GM21786 (cell line): ENCODE data around the gene PCDH9.

Source experiments
- ATAC-seq: cut with Tn5 transposase; IDR thresholded peaks from one replicate; pipeline ENCODE4 v1.9.1; 2021; ENCODE audit not compliant: unreplicated experiment

Gene PCDH9

DNA sequence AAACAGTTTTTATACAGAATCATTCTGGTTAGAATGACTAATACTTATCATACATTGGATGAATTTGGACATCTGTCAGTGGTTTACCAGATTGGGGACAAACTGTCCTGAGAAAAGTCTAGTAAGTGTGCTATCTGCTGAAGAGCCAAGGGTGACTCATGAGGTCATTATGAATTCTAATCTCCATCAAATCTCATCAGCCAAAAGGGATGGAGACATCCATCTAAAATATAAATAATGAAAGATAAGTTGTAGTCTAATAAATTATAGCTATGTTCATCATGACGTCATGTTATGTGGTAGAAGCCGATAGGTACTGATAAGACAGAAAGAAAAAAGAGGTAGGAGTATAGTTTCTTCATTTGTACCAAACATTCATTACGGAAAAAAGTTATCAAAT is 804.4 kb downstream of the PCDH9 start:
- no peak for ATAC-seq

DNA sequence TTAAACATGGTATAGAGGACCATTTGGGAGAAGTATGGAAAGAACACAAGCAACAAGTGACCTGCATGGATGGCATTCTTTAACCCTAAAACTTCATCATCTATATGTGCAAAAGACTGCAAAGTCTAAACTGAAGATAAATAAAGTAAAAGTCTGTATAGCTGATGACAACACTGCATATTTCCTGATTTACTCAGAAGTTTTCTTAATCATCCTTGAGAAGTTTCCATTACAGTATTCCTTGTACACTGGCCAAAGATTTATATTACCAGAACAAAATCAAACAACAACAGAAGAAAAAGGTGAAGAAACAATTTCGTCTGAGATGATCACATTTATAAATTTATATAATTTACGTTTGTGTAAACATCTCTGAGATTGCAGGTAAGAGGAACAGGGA is 805.7 kb downstream of the PCDH9 start:
- no peak for ATAC-seq

DNA sequence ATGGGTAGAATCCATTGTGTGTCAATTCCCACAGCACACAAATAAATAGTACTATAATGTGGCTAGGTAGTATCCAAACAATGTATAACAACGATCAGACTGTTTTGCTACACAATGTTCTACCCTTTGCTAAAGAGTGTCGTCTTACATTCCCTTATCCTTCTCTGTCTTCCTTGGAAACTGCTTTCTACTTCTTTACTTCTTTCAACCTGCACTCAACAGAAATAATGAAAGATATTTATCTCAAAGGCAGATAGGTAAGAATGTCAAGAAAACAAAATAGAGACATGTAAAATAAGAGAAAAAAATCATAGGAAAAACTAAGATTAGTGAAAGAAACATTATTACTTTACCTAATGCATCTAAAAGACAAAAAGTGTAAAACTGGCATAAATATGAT is 814.7 kb downstream of the PCDH9 start:
- no peak for ATAC-seq

DNA sequence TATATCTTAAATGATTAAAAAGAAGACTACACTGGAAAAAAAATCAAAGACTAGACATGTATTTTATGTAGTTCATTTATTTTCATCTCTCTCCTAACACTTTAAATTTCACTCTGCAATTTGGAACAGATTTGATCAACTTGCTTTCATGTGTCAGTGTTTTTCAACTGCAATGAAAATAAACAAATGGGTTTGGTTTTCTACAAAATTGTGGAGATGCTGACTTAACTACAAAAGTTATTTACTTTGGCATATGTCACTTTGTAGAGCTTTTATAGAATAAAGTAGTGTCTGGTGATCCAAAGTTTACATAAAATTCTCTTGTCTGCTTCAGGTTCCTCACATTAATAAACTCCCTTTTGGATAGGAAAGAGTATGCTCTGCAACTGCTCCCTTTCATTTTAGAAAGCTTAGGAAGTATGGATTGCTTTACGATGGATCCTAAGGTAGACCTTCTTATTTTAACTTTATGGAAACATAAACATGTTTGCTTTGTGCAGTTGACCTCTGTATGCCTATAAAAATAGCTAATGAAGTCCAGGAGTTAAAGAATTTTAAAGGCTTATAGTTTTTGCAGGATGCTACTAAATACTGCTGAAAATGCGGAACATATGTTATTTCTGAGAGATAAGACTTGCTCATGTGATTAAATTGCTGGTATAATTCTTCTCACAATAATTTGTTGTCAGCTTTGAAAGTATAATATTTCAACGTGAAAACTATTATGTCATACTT is 815.9 kb downstream of the PCDH9 start:
- no peak for ATAC-seq

DNA sequence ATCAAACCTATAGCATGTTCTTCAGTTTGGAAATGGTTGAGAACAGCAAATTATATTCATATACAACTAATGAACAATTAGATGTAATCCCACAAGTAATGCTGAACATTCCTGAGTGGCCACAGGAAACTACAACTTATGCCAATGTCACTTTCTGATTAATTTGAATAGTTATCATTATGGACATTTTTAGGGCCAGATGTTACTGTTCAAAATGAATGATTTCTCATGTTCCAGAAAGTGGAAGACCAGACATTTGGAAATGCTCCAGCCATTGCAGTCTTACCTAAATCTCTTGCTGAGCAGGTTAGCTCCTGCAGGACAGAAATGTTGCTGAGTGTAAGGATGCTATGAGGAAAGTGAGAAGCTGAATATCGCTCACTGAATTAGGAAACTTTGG is 819.8 kb downstream of the PCDH9 start:
- no peak for ATAC-seq

DNA sequence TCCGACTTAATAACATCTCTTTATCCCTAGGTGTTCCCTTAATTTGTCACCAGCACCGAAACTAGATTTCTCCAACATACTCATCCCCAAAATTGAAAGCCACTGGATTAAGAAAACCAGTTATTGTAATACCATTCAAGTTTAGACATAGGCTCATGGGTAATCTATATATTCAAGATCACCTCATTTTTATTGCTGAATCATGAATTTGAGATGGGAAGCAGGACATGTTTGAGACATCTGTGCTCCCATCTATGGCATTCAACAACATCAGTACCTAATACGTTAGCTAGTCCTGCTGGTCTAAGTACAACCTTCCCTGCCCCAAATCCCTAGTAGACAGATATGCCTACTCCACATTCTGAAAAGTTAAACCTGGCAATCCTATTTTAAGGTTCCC is 820.6 kb downstream of the PCDH9 start:
- ATAC-seq = no peak

DNA sequence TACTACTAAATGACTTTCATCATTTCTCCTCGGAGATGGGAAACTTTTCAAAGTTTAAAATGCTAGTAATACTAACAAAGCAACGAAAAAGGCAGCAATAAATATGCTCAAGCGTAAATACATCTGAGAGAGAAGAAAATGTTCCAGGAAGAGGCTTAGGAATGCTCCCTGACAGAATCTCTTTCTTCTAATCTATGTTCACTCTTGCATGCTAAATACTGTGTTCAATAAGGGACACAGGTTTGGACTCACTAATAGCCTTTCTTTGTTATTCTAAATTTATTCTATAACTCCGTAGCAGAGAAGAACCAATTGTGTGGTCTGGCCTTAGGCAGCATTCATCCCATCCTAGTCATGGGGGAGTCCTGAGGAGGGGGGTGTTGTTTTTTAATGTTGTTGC is 823.0 kb downstream of the PCDH9 start:
- no peak for ATAC-seq

DNA sequence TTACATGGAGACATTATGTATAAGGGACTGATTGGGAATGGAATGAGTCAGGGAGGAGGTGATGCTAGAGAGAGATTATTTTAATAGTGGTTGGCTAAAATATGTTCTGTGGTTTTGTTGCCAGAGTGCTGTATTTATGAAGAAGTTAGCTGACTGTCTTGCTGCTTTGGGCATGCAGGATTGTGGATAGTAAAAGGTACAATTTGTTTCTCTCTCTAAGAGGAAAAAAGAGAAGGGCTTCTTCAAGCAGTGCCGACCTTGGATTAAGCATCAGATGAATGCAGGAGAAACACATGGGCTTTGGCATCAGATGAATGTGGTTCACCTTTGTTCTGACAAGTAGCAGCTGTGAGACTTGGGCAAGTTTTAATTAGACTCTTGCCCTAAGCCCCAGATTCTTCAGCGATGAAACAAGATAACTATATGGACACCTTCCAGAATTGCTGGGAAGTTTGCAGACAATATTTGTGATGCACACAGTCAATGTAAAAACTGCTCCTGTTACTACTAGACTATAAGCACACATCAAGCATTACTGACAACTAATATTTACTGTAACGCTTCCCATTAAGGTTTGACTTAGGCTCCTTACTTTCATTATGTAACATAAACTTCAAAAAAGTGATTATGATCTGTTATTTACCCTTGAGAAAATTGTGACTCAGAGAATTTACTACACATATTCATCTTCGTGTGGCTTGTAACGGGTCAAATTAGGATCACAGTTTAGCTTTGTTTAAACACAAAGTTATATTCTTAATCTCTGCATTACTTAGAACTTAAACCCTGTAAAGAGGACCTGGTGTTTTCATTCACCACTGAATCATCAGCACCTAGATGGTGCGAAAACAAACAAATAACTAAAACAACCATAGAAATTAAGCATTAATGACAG is 824.0 kb downstream of the PCDH9 start:
- ATAC-seq = no peak

DNA sequence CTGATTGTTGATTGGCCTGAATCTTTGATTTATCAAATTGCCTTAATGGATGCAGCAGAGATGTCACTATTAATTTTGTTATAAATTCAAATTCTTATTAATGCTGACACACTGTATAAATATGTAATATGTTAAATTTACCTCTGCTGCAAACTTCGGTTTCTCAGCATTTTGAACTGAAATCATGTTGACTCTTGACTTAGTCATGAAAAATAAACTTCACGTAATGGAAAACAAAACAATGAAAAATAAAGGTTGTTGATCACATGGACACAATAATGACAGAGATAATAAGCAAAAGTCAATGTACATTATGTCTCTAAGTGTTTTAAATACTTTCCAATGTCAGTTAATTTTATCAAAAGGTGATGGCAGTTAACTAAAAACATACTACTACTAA is 827.6 kb downstream of the PCDH9 start:
- ATAC-seq = no peak

DNA sequence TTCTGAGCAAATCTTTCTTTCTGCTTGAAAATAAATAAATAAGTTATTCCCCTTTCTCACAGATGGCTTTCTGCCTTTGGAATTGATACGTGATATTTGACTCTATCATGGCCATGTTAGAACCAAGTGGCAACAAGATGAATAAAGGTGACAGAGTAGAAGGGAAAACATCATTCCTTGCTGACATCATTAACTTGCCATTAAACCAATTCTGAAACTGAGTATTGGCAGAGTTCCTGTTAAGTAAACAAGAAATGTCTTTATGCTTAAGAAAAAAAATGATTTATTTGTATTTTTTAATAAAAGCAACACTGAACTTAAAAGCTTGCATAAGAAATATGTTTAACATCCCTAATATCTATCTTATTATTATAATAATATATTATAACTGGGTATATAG is 828.1 kb downstream of the PCDH9 start:
- no peak for ATAC-seq

DNA sequence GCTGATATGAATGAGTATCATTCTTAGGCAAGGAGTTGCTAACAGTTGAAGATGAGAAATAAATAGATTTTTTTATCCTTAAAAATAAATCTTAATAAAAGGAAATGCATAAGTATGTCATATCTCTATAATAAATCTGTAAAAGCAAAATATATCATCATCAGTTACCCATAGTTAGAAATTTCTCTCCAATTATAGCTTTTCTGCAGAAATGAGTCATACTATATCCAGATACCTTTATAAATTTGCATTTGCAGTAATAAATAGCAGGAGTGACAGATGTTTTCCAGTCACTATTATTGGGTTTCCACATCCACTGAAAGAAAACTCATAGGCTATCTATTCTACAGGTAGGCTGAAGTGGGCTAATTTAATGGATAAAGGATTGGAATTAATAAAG is 829.8 kb downstream of the PCDH9 start:
- ATAC-seq = no peak

DNA sequence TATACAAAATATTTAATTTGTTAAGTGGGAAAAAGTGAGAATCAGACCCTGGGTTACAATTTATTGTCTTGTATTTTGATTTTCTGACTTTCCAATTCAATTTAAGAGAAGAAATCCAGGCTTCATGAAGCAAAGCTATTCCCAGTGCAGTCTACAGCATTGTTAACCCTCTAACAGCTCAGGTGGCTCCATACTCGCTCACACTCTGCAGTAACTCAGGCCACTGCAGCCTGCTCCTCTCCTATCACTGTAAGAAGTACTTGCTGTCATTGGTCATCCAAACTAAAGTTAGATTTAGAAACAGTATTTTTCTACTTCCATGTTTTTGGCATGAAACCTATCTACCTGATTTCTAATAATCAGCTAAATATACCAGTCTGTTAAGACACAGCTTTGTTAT is 830.3 kb downstream of the PCDH9 start:
- ATAC-seq = no peak

DNA sequence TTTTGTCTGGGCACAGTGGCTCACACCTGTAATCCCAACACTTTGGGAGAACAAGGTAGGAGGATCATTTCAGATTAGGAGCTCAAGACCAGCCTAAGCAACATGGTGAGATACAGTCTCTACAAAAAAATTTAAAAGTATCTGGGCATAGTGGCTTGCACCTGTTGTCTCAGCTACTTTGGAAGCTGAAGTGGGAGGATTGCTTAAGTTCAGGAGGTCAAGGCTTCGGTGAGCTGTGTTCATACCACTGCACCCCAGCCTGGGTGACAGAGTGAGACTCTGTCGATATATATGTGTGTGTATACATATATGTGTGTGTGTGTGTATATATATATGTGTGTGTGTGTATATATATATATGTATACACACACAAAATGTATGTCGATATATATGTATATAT is 833.0 kb downstream of the PCDH9 start:
- ATAC-seq = no peak

DNA sequence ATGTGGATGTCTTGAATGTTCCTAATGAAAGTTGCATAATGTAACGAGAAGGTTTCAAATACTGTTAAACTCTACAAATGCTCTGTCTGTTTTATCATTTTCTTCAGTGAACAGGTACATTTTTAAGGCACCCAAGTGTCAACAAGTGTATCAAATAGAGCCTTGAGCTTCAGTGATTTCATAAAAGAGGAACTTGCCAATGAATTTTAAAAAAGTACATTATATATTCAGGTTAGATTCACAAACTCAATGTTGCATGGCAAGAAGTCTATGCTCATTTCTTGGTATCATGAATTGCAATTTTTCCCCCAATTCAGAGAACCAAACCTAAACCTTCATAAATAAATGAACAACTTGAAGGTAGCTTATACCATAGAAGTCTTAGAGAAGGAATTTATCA is 838.8 kb downstream of the PCDH9 start:
- no peak for ATAC-seq

DNA sequence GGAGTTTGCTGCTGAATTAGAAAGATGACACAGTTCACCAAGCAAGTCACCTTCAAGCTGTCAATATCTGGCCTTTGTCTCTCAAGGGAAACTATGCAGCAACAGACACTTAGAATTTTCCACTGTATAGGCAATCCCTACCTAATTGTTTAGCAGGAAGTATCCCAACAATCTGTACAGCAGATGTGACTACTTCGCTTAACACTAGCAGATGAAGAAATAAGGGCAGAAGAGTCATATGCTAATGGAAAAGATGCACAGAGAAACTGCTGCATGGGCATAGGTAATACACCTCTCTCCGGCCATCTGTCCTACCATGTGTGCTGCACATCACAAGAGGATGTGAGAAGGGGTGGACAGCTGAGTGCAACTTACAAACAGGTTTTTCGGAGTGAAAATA is 851.2 kb downstream of the PCDH9 start:
- ATAC-seq = no peak

DNA sequence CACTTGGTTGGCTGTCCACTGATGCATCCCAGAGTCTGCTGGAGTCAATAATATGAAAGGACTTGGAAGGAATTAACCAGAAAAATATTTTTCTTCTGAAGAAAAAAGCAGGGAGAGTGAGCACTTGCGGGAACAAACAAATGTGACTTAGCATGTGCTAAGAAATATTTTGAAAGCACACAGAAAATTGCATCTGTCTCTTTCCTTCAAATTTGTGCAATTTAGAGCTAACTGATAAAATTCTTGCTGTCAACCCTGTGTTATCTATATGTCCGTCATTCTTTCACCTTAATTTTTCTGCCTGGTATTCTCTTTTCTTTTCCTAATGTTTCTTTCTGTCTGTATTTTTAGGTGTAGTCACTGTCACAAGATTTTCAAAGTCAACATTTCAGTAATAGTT is 852.6 kb downstream of the PCDH9 start:
- ATAC-seq = no peak

DNA sequence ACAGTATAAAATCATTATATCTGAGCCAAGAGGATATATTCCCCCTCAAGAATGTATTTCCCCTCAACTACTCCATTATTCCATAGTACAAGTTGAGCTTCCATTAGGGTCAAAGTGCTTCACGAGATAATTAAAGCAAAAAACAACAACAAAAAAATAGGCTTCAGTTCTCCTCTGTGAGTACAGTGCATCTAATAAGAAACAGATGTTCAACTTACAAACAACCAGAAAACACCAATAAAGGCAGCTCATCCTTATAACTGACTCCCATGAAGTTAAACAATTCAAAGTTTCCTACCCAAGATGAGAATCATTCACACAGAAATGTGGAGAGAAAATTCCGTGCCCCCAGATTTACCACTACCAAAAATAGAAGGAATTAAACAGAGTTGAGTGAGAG is 854.4 kb downstream of the PCDH9 start:
- ATAC-seq = no peak

DNA sequence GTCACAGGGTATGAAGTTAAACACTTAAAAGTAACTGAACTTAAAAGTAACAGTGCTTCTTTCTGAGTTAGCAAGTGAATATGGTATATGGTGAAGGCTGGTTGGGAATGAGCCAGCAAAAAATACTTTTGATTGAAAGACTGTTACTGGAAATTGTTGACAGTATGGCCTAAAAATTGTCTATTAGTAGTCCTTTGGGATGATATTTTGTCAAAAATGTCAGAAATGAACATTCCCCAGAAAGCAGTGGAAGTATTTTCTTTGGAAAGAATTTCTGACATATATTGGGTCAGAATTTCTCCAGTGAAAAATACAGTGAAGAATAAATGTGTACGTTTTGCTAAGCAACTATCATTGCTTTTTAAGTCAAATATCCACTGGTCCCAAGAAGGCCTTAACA is 860.5 kb downstream of the PCDH9 start:
- no peak for ATAC-seq

DNA sequence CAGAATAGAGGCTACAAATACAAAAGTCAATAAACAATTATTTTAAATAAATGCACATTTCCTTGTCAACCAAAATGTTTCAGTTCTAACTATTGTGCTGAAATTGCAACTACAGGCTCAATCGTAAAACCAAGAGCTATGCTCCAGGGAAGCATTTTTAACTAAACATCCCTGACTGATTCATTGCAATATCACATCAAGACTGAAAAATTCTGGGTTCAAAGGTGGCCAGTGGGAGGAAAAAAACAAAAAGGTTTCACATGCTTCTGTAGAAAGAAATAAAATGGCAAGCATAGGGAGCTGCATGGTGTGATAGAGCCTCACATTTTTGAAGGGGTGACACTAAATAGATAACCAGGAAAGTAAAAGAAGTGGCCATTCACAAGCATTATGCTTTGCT is 862.8 kb downstream of the PCDH9 start:
- ATAC-seq = no peak

DNA sequence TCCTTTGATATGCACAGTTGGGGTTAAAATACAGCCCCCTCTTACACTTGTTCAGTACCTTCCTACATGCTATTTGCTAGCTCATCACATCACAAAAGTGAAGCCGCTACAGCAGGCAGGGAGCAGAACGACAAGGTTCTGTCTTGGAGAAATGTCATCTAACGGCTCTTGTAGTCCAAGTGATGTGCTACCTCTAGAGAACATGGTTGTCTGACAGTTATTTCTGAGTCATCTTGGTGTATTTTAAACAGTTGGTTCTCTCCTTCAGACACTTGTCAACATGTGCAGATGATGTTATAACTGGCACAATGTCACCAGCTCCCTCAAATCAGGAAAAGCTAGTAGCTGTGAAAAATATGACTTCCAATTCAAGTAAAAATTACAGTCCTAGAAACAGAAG is 865.0 kb downstream of the PCDH9 start:
- no peak for ATAC-seq

DNA sequence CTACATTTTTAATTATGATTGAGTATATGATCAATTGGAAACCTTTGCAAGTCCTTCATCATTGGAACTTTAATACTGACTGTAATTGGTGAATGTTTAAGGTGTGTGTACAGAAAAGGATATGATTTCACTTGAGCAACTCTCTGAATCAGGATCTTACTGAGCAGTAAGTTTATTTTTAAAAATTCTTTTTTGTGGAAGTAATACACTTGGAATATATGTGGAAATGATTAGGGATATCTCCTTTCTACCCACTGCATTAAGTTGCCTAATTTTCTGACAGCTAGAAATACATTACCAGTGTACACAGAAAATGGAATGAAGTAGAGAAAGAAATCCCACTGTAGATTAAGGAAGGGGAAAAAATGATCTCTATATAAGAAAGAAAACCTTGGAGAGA is 865.8 kb downstream of the PCDH9 start:
- no peak for ATAC-seq

DNA sequence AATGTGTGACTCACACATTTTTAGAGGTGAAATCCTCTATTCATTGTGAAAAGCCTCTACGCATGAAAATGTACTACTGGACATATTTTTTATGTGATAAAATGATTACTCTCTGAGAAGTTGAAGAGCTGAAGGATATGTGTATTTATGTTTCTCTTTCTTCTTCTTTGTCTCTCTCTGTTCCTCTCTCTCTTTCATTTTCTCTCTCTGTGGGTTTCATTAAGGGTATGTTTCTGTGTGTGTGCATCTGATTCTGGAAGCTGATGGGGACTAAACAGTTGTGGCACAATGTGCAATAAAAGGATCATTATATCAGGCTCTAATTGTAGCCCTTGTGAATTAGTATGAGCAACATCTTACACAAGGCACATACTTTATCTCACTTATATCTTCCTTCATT is 867.7 kb downstream of the PCDH9 start:
- ATAC-seq = no peak
